GM21576 (cell line): ENCODE measurements around the gene ZNF354B.
"Not testable (repeated sequence)": the region's sequence is repeated elsewhere in the genome, so short reads cannot be mapped to it uniquely, and the experiment has no call there.

Experiments
- ATAC-seq: cut with Tn5 transposase; IDR thresholded peaks from one replicate; pipeline ENCODE4 v1.9.1; 2021; ENCODE audit warnings: mild to moderate bottlenecking, moderate library complexity; ENCODE audit not compliant: unreplicated experiment

The ZNF354B gene

GRCh38 chr5:178859625-178860521 is at the start of gene ZNF354B:
Gene ZNF354B, plus strand, starts transcription at chr5:178859953. Its CDS starts 1,095 bp downstream, at chr5:178861048.
- peak; percentile 98 for ATAC-seq

- ATAC-seq = no peak
Measured at GRCh38 chr5:178817506-178817905, 42.2 kb upstream of the ZNF354B start.

- ATAC-seq = no peak
Measured at GRCh38 chr5:178818094-178818493, 41.7 kb upstream of the ZNF354B start.

GRCh38 chr5:178820001-178820400 is 39.8 kb upstream of the ZNF354B start:
- ATAC-seq = no peak

GRCh38 chr5:178825444-178825843 is 34.3 kb upstream of the ZNF354B start:
- ATAC-seq = no peak

GRCh38 chr5:178826216-178826615 is 33.5 kb upstream of the ZNF354B start:
- no peak for ATAC-seq

- ATAC-seq = no peak
Measured at GRCh38 chr5:178827636-178828035, 32.1 kb upstream of the ZNF354B start.

GRCh38 chr5:178831049-178831448 is 28.7 kb upstream of the ZNF354B start:
- no peak for ATAC-seq

- ATAC-seq = no peak
Measured at GRCh38 chr5:178832618-178833201, 27.0 kb upstream of the ZNF354B start.

GRCh38 chr5:178836628-178837027 is 23.1 kb upstream of the ZNF354B start:
- no peak for ATAC-seq

- not testable (repeated sequence) for ATAC-seq
Measured at GRCh38 chr5:178838695-178839318, 20.9 kb upstream of the ZNF354B start.

- ATAC-seq = no peak
Measured at GRCh38 chr5:178839319-178839704, 20.4 kb upstream of the ZNF354B start.

- ATAC-seq = not testable (repeated sequence)
Measured at GRCh38 chr5:178840399-178840798, 19.4 kb upstream of the ZNF354B start.

- ATAC-seq = no peak
Measured at GRCh38 chr5:178849316-178849715, 10.4 kb upstream of the ZNF354B start.

- no peak for ATAC-seq
Measured at GRCh38 chr5:178851951-178852350, 7.8 kb upstream of the ZNF354B start.

GRCh38 chr5:178854284-178854683 is 5.5 kb upstream of the ZNF354B start:
- ATAC-seq = no peak

GRCh38 chr5:178860615-178861014 is 862 bp downstream of the ZNF354B start:
- ATAC-seq = peak; percentile 3

- no peak for ATAC-seq
Measured at GRCh38 chr5:178861627-178862026, 1.9 kb downstream of the ZNF354B start.

- no peak for ATAC-seq
Measured at GRCh38 chr5:178866946-178867345, 7.2 kb downstream of the ZNF354B start.

GRCh38 chr5:178869577-178869976 is 9.8 kb downstream of the ZNF354B start:
- no peak for ATAC-seq

GRCh38 chr5:178870411-178870810 is 10.7 kb downstream of the ZNF354B start:
- ATAC-seq = no peak

- ATAC-seq = no peak
Measured at GRCh38 chr5:178872302-178872701, 12.5 kb downstream of the ZNF354B start.
